Stimulated activated CD8-positive, alpha-beta memory T cell treated with anti-CD3 and anti-CD28 coated beads, Interleukin-15, amount 100 ng/mL, for 1 hour (primary cell): ENCODE results near the gene POP5.
"Not testable (repeated sequence)": the region's sequence is repeated elsewhere in the genome, so short reads cannot be mapped to it uniquely, and the experiment has no call there.

Experiments
- DNase-seq: peaks from one replicate; pipeline ENCODE4 v3.0.0-alpha.2; 2020; ENCODE audit warnings: low read depth

POP5 gene

GRCh38 chr12:120536064-120536791 is 45.0 kb downstream of the POP5 start:
- DNase-seq: peak; percentile 4

GRCh38 chr12:120534703-120535655 is 46.2 kb downstream of the POP5 start:
- DNase-seq: peak; percentile 5

GRCh38 chr12:120534203-120534702 is 46.9 kb downstream of the POP5 start, which contains the start of gene RNF10:
RNF10 (plus strand) TSS chr12:120534356; CDS start chr12:120534812, 456 bp downstream.
- DNase-seq: peak; percentile 53

- DNase-seq: no peak
Measured at GRCh38 chr12:120532701-120533238, 48.4 kb downstream of the POP5 start.

GRCh38 chr12:120530418-120530761 is 50.8 kb downstream of the POP5 start:
- not testable (repeated sequence) for DNase-seq

GRCh38 chr12:120529641-120530417 is 51.4 kb downstream of the POP5 start:
- DNase-seq: no peak

- DNase-seq: peak; percentile 72
Measured at GRCh38 chr12:120528861-120529525, 52.2 kb downstream of the POP5 start, which contains the start of gene COQ5. COQ5 (minus strand) TSS chr12:120529158; CDS start chr12:120529141, 17 bp downstream.
